HG03039 (cell line): ENCODE data around the gene TCEAL7.

ENCODE experiments used
- ATAC-seq: cut with Tn5 transposase; IDR thresholded peaks from one replicate; pipeline ENCODE4 v1.9.1; 2021; ENCODE audit warnings: mild to moderate bottlenecking, moderate library complexity; ENCODE audit not compliant: unreplicated experiment

Gene TCEAL7

GRCh38 chrX:103363046-103363445 lies 33.0 kb downstream of the TCEAL7 start:
- no peak for ATAC-seq

DNA sequence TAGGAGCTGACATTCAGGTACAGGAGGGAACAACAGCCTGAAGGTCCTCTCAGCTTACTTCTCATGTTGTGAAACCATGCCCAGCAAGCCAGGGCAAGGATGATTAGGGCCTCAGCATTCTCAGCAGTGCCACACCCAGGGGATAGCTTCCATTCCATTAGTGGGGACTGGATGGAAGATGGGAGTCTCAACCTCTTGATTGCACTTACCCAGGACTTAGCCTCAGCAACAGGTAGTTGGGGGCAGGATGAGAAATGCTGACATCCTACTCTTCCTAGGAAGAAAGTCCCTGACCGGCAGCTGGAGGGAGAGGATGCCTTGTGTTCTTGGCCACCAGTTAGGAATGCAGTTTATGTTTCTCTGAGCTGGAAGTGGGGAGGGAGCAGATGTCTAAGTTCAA lies 37.5 kb downstream of the TCEAL7 start:
- no peak for ATAC-seq

DNA sequence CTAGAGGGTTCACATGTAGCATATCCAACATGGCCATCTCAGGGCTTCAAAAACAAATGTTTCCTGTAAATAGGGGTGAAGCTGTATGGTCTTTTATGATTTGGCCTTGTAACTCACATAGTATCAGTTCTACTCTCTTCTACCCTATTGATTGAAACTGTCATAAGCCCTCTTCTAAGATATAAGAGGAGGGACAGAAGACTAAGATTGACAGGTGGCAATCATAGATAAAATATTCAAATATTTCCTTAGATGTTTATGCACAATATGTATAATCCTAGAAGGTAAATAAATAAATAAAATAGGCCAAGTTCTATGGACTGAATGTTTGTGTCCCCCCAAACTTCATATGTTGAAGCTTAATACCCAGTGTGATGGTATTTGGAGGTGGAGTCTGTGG lies 39.4 kb downstream of the TCEAL7 start:
- ATAC-seq = no peak

DNA sequence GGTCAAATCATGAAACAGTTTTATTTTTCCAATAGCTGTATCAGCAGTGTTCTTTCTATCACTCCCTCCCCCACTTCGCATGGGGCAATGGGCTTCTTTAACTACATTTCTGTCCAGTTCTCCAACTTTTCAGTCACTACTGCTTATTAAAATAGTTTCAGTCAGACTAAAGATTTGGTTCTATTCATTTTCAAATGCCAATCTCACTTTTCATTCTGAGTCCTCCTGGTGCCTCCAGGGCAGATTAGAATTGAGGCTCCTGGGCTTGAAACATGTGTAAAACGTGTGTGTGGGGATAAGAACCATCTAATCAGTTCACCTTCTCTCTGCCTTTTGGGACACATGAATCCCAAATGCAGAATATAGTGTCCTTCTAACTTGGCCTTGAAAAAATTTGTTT lies 42.8 kb downstream of the TCEAL7 start:
- no peak for ATAC-seq

GRCh38 chrX:103373581-103373980 lies 43.5 kb downstream of the TCEAL7 start:
- ATAC-seq = no peak

GRCh38 chrX:103376118-103376978 lies 46.3 kb downstream of the TCEAL7 start, which contains the start of gene BEX3:
Gene BEX3 (plus strand): TSS chrX:103376538. CDS start chrX:103377522, 984 bp downstream.
- no peak for ATAC-seq

GRCh38 chrX:103376979-103377324 lies 46.9 kb downstream of the TCEAL7 start:
- no peak for ATAC-seq

GRCh38 chrX:103378990-103379389 lies 49.0 kb downstream of the TCEAL7 start:
- no peak for ATAC-seq
